Measurements from ENCODE around the gene SHISAL2B. TPM values are rescaled to one million over a fixed set of nuclear protein-coding genes. Genes with fewer than 3 reads are reported as not detected.

SHISAL2B gene
- total RNA-seq, 2 experiments from 2014 or later, result not detected

DNA sequence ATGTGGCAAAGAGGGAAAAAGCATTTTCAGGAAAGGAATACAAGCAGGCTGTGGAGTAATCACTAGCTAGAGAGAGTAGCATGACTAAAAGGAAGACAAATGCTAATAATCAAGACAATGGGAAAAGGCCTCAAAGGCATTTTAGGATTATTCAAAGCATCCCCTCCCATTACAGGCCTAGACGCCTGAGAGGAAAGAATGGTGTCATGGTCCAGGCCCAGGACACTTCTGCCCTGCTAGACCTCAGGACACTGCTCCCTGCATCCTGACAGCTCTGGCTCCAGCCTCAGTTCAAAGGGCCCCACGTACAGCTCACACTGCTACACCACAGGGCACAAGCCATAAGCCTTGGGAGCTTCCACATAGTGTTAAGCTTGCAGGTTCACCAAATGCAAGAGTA, 40.8 kb upstream of the SHISAL2B start:
- intact Hi-C loops (cut with micrococcal nuclease; ENCODE audit: unreplicated experiment), result no loop called here
- no peaks in the 10 kb centered on the region for H3K4me1 ChIP-seq (ENCODE audit: insufficient read depth, low read length, poor library complexity, severe bottlenecking)
- DNase-seq (ENCODE audit: low spot score), result no peak
- no peak overlapping the region for H3K27ac ChIP-seq (ENCODE audit: low read depth, low read length, poor library complexity, severe bottlenecking)
- no peaks in the 10 kb centered on the region for H3K9me2 ChIP-seq (ENCODE audit: insufficient read depth, low read length)
- H3K79me2 ChIP-seq (ENCODE audit: insufficient read depth, low read depth, low read length), result no peaks in the 10 kb centered on the region
- no peaks in the 10 kb centered on the region for H4K20me1 ChIP-seq (ENCODE audit: insufficient read depth, low read length)
- H2AFZ ChIP-seq (ENCODE audit: low read length), result no peak overlapping the region
- no peaks in the 10 kb centered on the region for H3K36me3 ChIP-seq (ENCODE audit: insufficient read depth, low read length)
- H3K4me3 ChIP-seq (ENCODE audit: low read depth, low read length, poor library complexity, severe bottlenecking), result no peak overlapping the region
- POLR2A ChIA-PET, result no interaction called here
- no TSS peak for BruUV-seq (replicated peaks)
- CTCF ChIA-PET (ENCODE audit: unreplicated experiment), result no interaction called here
- no peak for TF ChIP-seq EZH2phosphoT487 (IDR thresholded peaks at IDR 0.05; ENCODE audit: borderline replicate concordance, low read depth, low read length)
- TF ChIP-seq, protein P1, sequence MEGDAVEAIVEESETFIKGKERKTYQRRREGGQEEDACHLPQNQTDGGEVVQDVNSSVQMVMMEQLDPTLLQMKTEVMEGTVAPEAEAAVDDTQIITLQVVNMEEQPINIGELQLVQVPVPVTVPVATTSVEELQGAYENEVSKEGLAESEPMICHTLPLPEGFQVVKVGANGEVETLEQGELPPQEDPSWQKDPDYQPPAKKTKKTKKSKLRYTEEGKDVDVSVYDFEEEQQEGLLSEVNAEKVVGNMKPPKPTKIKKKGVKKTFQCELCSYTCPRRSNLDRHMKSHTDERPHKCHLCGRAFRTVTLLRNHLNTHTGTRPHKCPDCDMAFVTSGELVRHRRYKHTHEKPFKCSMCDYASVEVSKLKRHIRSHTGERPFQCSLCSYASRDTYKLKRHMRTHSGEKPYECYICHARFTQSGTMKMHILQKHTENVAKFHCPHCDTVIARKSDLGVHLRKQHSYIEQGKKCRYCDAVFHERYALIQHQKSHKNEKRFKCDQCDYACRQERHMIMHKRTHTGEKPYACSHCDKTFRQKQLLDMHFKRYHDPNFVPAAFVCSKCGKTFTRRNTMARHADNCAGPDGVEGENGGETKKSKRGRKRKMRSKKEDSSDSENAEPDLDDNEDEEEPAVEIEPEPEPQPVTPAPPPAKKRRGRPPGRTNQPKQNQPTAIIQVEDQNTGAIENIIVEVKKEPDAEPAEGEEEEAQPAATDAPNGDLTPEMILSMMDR (conservative IDR thresholded peaks at IDR 0.05; ENCODE audit: low read length), result no peak
- no peak overlapping the region for H3K4me2 ChIP-seq (ENCODE audit: low read length)
- no peaks in the 10 kb centered on the region for H3K9me3 ChIP-seq (ENCODE audit: low read length)

GRCh38 chr5:64653766-64654560, 36.3 kb upstream of the SHISAL2B start:
- ChIA-PET CTCF (ENCODE audit: unreplicated experiment) (no interaction called here), POLR2A (interaction anchor here (0.6 kb wide), 1 partner anchor 77 kb away, joined by 3 read pairs; no protein-coding TSS in a partner anchor)
- DNase-seq (ENCODE audit: low spot score), result no peak
- Histone ChIP-seq H3K27ac (ENCODE audit: low read depth, low read length, poor library complexity, severe bottlenecking) (no peak overlapping the region), H3K4me1 (ENCODE audit: insufficient read depth, low read length, poor library complexity, severe bottlenecking) (no peaks in the 10 kb centered on the region), H3K4me3 (ENCODE audit: low read depth, low read length, poor library complexity, severe bottlenecking) (no peak overlapping the region), H3K36me3 (ENCODE audit: insufficient read depth, low read length) (no peaks in the 10 kb centered on the region), H3K4me2 (ENCODE audit: low read length) (no peak overlapping the region), H2AFZ (ENCODE audit: low read length) (no peak overlapping the region), H3K79me2 (ENCODE audit: insufficient read depth, low read depth, low read length) (no peaks in the 10 kb centered on the region), H4K20me1 (ENCODE audit: insufficient read depth, low read length) (no peaks in the 10 kb centered on the region), H3K9me2 (ENCODE audit: insufficient read depth, low read length) (no peaks in the 10 kb centered on the region), H3K9me3 (ENCODE audit: low read length) (no peaks in the 10 kb centered on the region)
- no peak for TF ChIP-seq EZH2phosphoT487 (IDR thresholded peaks at IDR 0.05; ENCODE audit: borderline replicate concordance, low read depth, low read length)
- TF ChIP-seq, protein P1 (conservative IDR thresholded peaks at IDR 0.05; ENCODE audit: low read length), result no peak
- no TSS peak for BruUV-seq (replicated peaks)
- intact Hi-C loops (cut with micrococcal nuclease; ENCODE audit: unreplicated experiment), result no loop called here

DNA sequence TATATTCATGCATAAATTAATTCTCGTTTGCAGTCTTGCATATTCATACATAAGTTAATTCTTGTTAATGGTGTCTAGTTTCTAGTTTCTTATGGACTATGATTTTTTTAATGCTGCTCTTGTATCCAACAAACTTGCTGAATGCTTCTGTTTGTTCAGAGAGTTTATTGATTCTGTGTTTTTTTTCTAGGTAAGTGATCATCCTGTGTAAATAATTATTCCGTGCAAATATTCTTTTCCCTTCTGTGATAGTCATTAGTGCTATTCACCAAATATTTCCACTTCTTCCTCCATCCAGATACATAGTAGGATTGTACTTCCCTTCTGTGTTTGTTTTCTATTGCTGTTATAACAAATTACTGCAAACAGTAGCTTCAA, 35.8 kb upstream of the SHISAL2B start:
- no peak for TF ChIP-seq EZH2phosphoT487 (IDR thresholded peaks at IDR 0.05; ENCODE audit: borderline replicate concordance, low read depth, low read length)
- TF ChIP-seq, protein P1 (conservative IDR thresholded peaks at IDR 0.05; ENCODE audit: low read length), result no peak
- no peaks in the 10 kb centered on the region for H3K9me2 ChIP-seq (ENCODE audit: insufficient read depth, low read length)
- ChIA-PET CTCF (ENCODE audit: unreplicated experiment) (no interaction called here), POLR2A (no interaction called here)
- no peak overlapping the region for H3K27ac ChIP-seq (ENCODE audit: low read depth, low read length, poor library complexity, severe bottlenecking)
- no peak overlapping the region for H3K4me2 ChIP-seq (ENCODE audit: low read length)
- no peaks in the 10 kb centered on the region for H4K20me1 ChIP-seq (ENCODE audit: insufficient read depth, low read length)
- no peaks in the 10 kb centered on the region for H3K36me3 ChIP-seq (ENCODE audit: insufficient read depth, low read length)
- no peaks in the 10 kb centered on the region for H3K9me3 ChIP-seq (ENCODE audit: low read length)
- no peaks in the 10 kb centered on the region for H3K4me1 ChIP-seq (ENCODE audit: insufficient read depth, low read length, poor library complexity, severe bottlenecking)
- BruUV-seq (replicated peaks), result no TSS peak
- no peak for DNase-seq (ENCODE audit: low spot score)
- no peak overlapping the region for H2AFZ ChIP-seq (ENCODE audit: low read length)
- no peaks in the 10 kb centered on the region for H3K79me2 ChIP-seq (ENCODE audit: insufficient read depth, low read depth, low read length)
- intact Hi-C loops (cut with micrococcal nuclease; ENCODE audit: unreplicated experiment), result no loop called here
- no peak overlapping the region for H3K4me3 ChIP-seq (ENCODE audit: low read depth, low read length, poor library complexity, severe bottlenecking)
